Mucosa of rectum (tissue), 2 donors: ENCODE results near the gene USP35.
A peak's percentile ranks its signal among the peaks of the same experiment; 100 is the strongest.

ENCODE experiments used
- H3K27ac ChIP-seq, 2 donors: one replicate each; pipeline ENCODE4 v1.7.0; 2013; ENCODE audit warnings: inconsistent platforms in 2 of 2, low read depth in 2 of 2, low read length in 2 of 2
- H3K27me3 ChIP-seq, 2 donors: one replicate each; pipeline ENCODE4 v1.7.0; 2013; ENCODE audit warnings: low read length in 2 of 2; ENCODE audit not compliant: control insufficient read depth in 2 of 2, insufficient read depth in 2 of 2
- H3K36me3 ChIP-seq, 2 donors: one replicate each; pipeline ENCODE4 v1.7.0; 2013; ENCODE audit warnings: low read length in 2 of 2; ENCODE audit not compliant: control insufficient read depth in 2 of 2, insufficient read depth in 2 of 2
- H3K4me1 ChIP-seq, 2 donors: one replicate each; pipeline ENCODE4 v1.7.0; 2013; ENCODE audit warnings: low read length in 2 of 2, mild to moderate bottlenecking in 1 of 2; ENCODE audit not compliant: control insufficient read depth in 2 of 2, insufficient read depth in 2 of 2
- H3K4me3 ChIP-seq, 2 donors: one replicate each; pipeline ENCODE4 v1.7.0; 2013; ENCODE audit warnings: low read length in 2 of 2
- H3K9ac ChIP-seq, 2 donors: one replicate each; pipeline ENCODE4 v1.7.0; 2013; ENCODE audit warnings: low read length in 2 of 2, low read depth in 1 of 2, mild to moderate bottlenecking in 1 of 2
- H3K9me3 ChIP-seq, 2 donors: one replicate each; pipeline ENCODE4 v1.7.0; 2013; ENCODE audit warnings: low read length in 2 of 2; ENCODE audit not compliant: control insufficient read depth in 2 of 2
- donor health status: healthy.
- donor health status: Normal muscosa, but diverticular disease.

Gene USP35

GRCh38 chr11:78248903-78249302 lies 60.2 kb downstream of the USP35 start:
- Histone ChIP-seq H3K36me3 (peaks cover 4 to 14% of the 10 kb centered on the region in 2 donors), H3K9ac (no peak overlapping the region), H3K4me1 (peaks cover 4 to 11% of the 10 kb centered on the region in 2 donors), H3K4me3 (no peak overlapping the region), H3K9me3 (no peaks in the 10 kb centered on the region), H3K27me3 (no peaks in the 10 kb centered on the region), H3K27ac (no peak overlapping the region)

- Histone ChIP-seq H3K9ac (no peak overlapping the region), H3K4me3 (no peak overlapping the region), H3K9me3 (no peaks in the 10 kb centered on the region), H3K27ac (no peak overlapping the region), H3K36me3 (peaks cover 4 to 14% of the 10 kb centered on the region in 2 donors), H3K27me3 (no peaks in the 10 kb centered on the region), H3K4me1 (peaks cover 4 to 11% of the 10 kb centered on the region in 2 donors)
Measured at GRCh38 chr11:78250099-78250498, 61.4 kb downstream of the USP35 start.

GRCh38 chr11:78251083-78251775 lies 62.5 kb downstream of the USP35 start:
- H3K4me3 ChIP-seq = no peak overlapping the region
- no peak overlapping the region for H3K9ac ChIP-seq
- H3K27me3 ChIP-seq = no peaks in the 10 kb centered on the region
- peak overlapping the region; percentile 6 to 13 for H3K27ac ChIP-seq
- no peaks in the 10 kb centered on the region for H3K9me3 ChIP-seq
- H3K36me3 ChIP-seq = peaks cover 4 to 14% of the 10 kb centered on the region in 2 donors
- H3K4me1 ChIP-seq = peaks cover 4 to 12% of the 10 kb centered on the region in 2 donors

GRCh38 chr11:78253797-78254196 lies 65.1 kb downstream of the USP35 start:
- Histone ChIP-seq H3K27ac (no peak overlapping the region), H3K4me3 (no peak overlapping the region), H3K4me1 (peaks cover 8 to 25% of the 10 kb centered on the region in 2 donors), H3K9me3 (no peaks in the 10 kb centered on the region), H3K36me3 (peaks cover 0 to 7% of the 10 kb centered on the region in 2 donors), H3K9ac (no peak overlapping the region), H3K27me3 (no peaks in the 10 kb centered on the region)

- Histone ChIP-seq H3K36me3 (peaks cover 0 to 4% of the 10 kb centered on the region in 2 donors), H3K4me1 (peaks cover 8 to 25% of the 10 kb centered on the region in 2 donors)
Measured at GRCh38 chr11:78254268-78254667, 65.5 kb downstream of the USP35 start.

GRCh38 chr11:78255919-78256318 lies 67.2 kb downstream of the USP35 start:
- H3K4me1 ChIP-seq = peaks cover 8 to 25% of the 10 kb centered on the region in 2 donors
- no peaks in the 10 kb centered on the region for H3K36me3 ChIP-seq
- H3K9ac ChIP-seq = no peak overlapping the region
- no peak overlapping the region for H3K4me3 ChIP-seq
- H3K9me3 ChIP-seq = no peaks in the 10 kb centered on the region
- H3K27me3 ChIP-seq = no peaks in the 10 kb centered on the region
- no peak overlapping the region for H3K27ac ChIP-seq

More at GRCh38 chr11:78254268-78254667, 65.5 kb downstream of the USP35 start:
- Histone ChIP-seq H3K27me3 (no peaks in the 10 kb centered on the region), H3K9ac (no peak overlapping the region), H3K27ac (no peak overlapping the region), H3K4me3 (no peak overlapping the region), H3K9me3 (no peaks in the 10 kb centered on the region)

- Histone ChIP-seq H3K4me1 (peaks cover 4 to 17% of the 10 kb centered on the region in 2 donors), H3K9me3 (no peaks in the 10 kb centered on the region), H3K36me3 (no peaks in the 10 kb centered on the region), H3K27ac (peak overlapping the region; percentile 38 to 57), H3K27me3 (no peaks in the 10 kb centered on the region), H3K4me3 (no peak overlapping the region), H3K9ac (no peak overlapping the region)
Measured at GRCh38 chr11:78256962-78257361, 68.2 kb downstream of the USP35 start.

GRCh38 chr11:78257654-78258053 lies 68.9 kb downstream of the USP35 start:
- no peaks in the 10 kb centered on the region for H3K27me3 ChIP-seq
- no peaks in the 10 kb centered on the region for H3K9me3 ChIP-seq
- H3K9ac ChIP-seq = no peak overlapping the region
- no peak overlapping the region for H3K4me3 ChIP-seq
- peak overlapping the region in 1 of 2 donors; percentile 57 for H3K27ac ChIP-seq
- no peaks in the 10 kb centered on the region for H3K36me3 ChIP-seq
- H3K4me1 ChIP-seq = peaks cover 4 to 17% of the 10 kb centered on the region in 2 donors

GRCh38 chr11:78259777-78260487 lies 71.2 kb downstream of the USP35 start:
- no peaks in the 10 kb centered on the region for H3K36me3 ChIP-seq
- H3K4me1 ChIP-seq = peaks cover 4 to 17% of the 10 kb centered on the region in 2 donors
- H3K4me3 ChIP-seq = no peak overlapping the region
- H3K27me3 ChIP-seq = no peaks in the 10 kb centered on the region
- H3K9ac ChIP-seq = no peak overlapping the region
- no peaks in the 10 kb centered on the region for H3K9me3 ChIP-seq
- H3K27ac ChIP-seq = no peak overlapping the region

- Histone ChIP-seq H3K4me3 (no peak overlapping the region), H3K27me3 (no peaks in the 10 kb centered on the region), H3K4me1 (peaks cover 2 to 14% of the 10 kb centered on the region in 2 donors), H3K27ac (no peak overlapping the region), H3K9me3 (no peaks in the 10 kb centered on the region), H3K36me3 (no peaks in the 10 kb centered on the region), H3K9ac (no peak overlapping the region)
Measured at GRCh38 chr11:78261367-78261766, 72.6 kb downstream of the USP35 start.
